WTC11 (cell line): ENCODE data around the gene GOLGA6L7. TPM values are rescaled to one million over a fixed set of nuclear protein-coding genes. Genes with fewer than 3 reads are reported as not detected.

ENCODE experiments used
- ATAC-seq: fragments of 200-7000 bp; cut with Tn5 transposase; 2 replicates; pipeline ENCODE4 v1.10.0; 2021; ENCODE audit warnings: mild to moderate bottlenecking, moderate library complexity
- CTCF ChIA-PET: fragments of 300-600 bp; sonication (Branson Sonifier 250); formaldehyde crosslinking; loops from one replicate; lab custom pipeline; 2021; ENCODE audit warnings: antibody characterized with exemption; lab: Charles Lee
- POLR2A ChIA-PET: fragments of 350-600 bp; sonication (Branson Sonifier 250); formaldehyde crosslinking; loops from one replicate; lab custom pipeline; 2021; ENCODE audit warnings: antibody characterized with exemption; lab: Charles Lee
- DNase-seq: peaks from one replicate; pipeline ENCODE4 v3.0.0; 2021; ENCODE audit warnings: low spot score
- H3K27ac Mint-ChIP-seq: 2 replicates; pipeline ENCODE4 v1.8.0; 2021; ENCODE audit warnings: mixed read lengths
- H3K27me3 Mint-ChIP-seq: 2 replicates; pipeline ENCODE4 v1.8.0; 2021; ENCODE audit warnings: low read depth, mild to moderate bottlenecking, moderate library complexity, mixed read lengths
- H3K36me3 Mint-ChIP-seq: 2 replicates; pipeline ENCODE4 v1.8.0; 2021; ENCODE audit warnings: mixed read lengths
- H3K4me1 Mint-ChIP-seq: 2 replicates; pipeline ENCODE4 v1.8.0; 2022; ENCODE audit warnings: mixed read lengths
- H3K4me3 Mint-ChIP-seq: 2 replicates; pipeline ENCODE4 v1.8.0; 2021; ENCODE audit warnings: mild to moderate bottlenecking, moderate library complexity, mixed read lengths
- H3K9me3 Mint-ChIP-seq: 2 replicates; pipeline ENCODE4 v1.8.0; 2021; ENCODE audit warnings: mixed read lengths
- ARID4B ChIP-seq: sonication (generic); formaldehyde crosslinking; IDR thresholded peaks from 2 replicates; pipeline ENCODE4 v1.8.0; 2023; ENCODE audit warnings: missing genetic modification reagents, mild to moderate bottlenecking, borderline replicate concordance
- ATF3 ChIP-seq: sonication (generic); formaldehyde crosslinking; conservative IDR thresholded peaks from 2 replicates; pipeline ENCODE4 v1.8.1; 2022; ENCODE audit warnings: mild to moderate bottlenecking, missing genetic modification reagents
- GRHL2 ChIP-seq: fragments of 250-450 bp; sonication (Bioruptor Pico); IDR thresholded peaks from 2 replicates; pipeline ENCODE4 v1.8.0; 2022; ENCODE audit warnings: mild to moderate bottlenecking, moderate library complexity; ENCODE audit not compliant: insufficient replicate concordance, severe bottlenecking
- JUN ChIP-seq: sonication (generic); formaldehyde crosslinking; IDR thresholded peaks from 2 replicates; pipeline ENCODE4 v1.8.0; 2023; ENCODE audit warnings: mild to moderate bottlenecking, missing genetic modification reagents
- NFYB ChIP-seq: sonication (generic); formaldehyde crosslinking; conservative IDR thresholded peaks from 2 replicates; pipeline ENCODE4 v1.8.0; 2022; ENCODE audit warnings: low read depth, missing genetic modification reagents
- USF2 ChIP-seq: sonication (generic); formaldehyde crosslinking; IDR thresholded peaks from 2 replicates; pipeline ENCODE4 v1.8.1; 2023; ENCODE audit warnings: mild to moderate bottlenecking, missing genetic modification reagents, moderate library complexity
- ZNF121 ChIP-seq: sonication (generic); formaldehyde crosslinking; IDR thresholded peaks from 2 replicates; pipeline ENCODE4 v1.8.0; 2023; ENCODE audit warnings: missing genetic modification reagents
- ZNF425 ChIP-seq: fragments of 250-450 bp; sonication (Bioruptor Pico); conservative IDR thresholded peaks from 2 replicates; pipeline ENCODE4 v1.9.0; 2021; ENCODE audit warnings: mild to moderate bottlenecking
- total RNA-seq: library from RNA; stranded (reverse); gene quantifications from 3 replicates; pipeline ENCODE4 v1.2.3, GENCODE V29; 2021
- TF ChIP-seq, protein P1 (sequence below): sonication (generic); formaldehyde crosslinking; IDR thresholded peaks from 2 replicates; pipeline ENCODE4 v1.8.0; 2022; ENCODE audit warnings: mild to moderate bottlenecking, missing genetic modification reagents
- TF ChIP-seq, protein P2 (sequence below): sonication (generic); formaldehyde crosslinking; IDR thresholded peaks from 2 replicates; pipeline ENCODE4 v1.8.0; 2022; ENCODE audit warnings: missing genetic modification reagents
- TF ChIP-seq, protein P3 (sequence below): fragments of 250-450 bp; sonication (Bioruptor Pico); IDR thresholded peaks from 2 replicates; pipeline ENCODE4 v1.9.0; 2021; ENCODE audit warnings: mild to moderate bottlenecking, borderline replicate concordance

Gene GOLGA6L7
- total RNA-seq, 1 experiment from 2014 or later = not detected

DNA sequence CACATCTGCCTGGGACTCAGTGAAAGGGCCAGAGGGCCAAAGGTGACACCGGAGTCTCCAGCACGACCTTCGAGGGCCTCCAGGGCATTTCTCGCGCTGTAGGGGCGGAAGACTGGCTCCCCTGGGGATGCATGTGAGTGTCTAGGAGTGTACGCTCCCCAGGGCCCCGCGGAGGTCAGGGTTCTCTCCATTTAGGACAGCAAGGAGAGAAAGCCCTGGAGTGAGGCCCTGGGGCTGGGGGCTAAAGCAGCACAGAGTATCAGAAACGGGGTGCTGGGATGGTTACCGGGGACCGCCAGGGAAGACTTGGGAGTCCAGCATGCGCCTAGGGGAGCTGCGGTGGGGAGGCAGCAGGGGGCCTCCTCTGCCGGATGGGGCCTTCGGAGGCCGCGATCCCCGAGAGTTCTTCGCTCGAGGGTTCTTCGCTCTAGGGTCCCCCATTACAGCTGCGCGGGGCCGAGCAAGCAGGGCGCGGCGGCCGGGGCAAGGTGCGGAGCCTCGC lies 36.7 kb upstream of the GOLGA6L7 start (continued):
- no peak for TF ChIP-seq ZNF425 (CRISPR knock-in tag)

DNA sequence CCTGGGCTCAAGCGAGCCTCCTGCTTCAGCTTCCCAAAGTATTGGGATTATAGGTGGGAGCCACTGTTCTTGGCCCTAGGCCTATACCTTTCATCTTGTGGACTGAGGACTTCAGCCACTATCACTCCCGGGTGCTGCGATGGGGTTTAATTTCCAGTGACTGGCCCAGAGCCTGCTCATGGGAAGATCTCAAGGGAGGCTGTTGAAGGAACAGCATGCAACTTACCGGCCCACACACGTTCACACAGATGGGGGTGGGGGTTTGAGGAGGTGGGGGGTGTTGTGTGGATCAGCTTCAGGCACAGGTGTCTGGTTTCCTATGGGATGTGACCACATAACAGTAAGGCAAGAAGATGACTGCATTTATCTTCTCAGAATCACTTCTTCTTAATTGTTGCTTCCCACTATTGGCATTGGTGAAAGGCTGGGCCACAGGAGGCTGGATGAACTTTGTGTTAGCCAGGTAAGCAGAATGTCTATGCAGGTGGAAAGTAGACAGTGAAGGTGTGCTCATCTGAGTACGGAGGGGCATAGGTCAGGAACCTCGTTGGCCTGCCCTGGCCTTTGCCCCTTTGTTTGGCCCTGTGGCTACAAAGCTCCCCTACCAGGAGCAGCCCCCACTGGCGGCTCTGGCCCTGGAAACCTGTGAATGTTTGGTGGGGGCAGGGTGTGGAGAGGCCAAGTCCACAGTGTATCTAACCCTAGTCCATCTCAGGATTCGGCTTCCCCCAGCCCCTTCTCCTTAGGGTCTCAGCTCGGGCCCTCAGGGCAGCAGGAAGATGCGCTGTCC lies 35.9 kb upstream of the GOLGA6L7 start:
- Mint-ChIP-seq H3K4me1 (peaks cover 9% of the 10 kb centered on the region), H3K27me3 (peaks cover 33% of the 10 kb centered on the region), H3K27ac (no peak overlapping the region), H3K36me3 (no peaks in the 10 kb centered on the region), H3K4me3 (peak overlapping the region; percentile 55), H3K9me3 (no peaks in the 10 kb centered on the region)
- TF ChIP-seq NFYB (no peak), JUN (no peak), ATF3 (CRISPR knock-in tag) (no peak), ZNF121 (CRISPR knock-in tag) (no peak), GRHL2 (CRISPR knock-in tag) (no peak), ARID4B (CRISPR knock-in tag) (no peak), USF2 (CRISPR knock-in tag) (no peak)
- TF ChIP-seq, protein P1, sequence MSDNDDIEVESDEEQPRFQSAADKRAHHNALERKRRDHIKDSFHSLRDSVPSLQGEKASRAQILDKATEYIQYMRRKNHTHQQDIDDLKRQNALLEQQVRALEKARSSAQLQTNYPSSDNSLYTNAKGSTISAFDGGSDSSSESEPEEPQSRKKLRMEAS (CRISPR knock-in tag) = no peak
- TF ChIP-seq, protein P2, sequence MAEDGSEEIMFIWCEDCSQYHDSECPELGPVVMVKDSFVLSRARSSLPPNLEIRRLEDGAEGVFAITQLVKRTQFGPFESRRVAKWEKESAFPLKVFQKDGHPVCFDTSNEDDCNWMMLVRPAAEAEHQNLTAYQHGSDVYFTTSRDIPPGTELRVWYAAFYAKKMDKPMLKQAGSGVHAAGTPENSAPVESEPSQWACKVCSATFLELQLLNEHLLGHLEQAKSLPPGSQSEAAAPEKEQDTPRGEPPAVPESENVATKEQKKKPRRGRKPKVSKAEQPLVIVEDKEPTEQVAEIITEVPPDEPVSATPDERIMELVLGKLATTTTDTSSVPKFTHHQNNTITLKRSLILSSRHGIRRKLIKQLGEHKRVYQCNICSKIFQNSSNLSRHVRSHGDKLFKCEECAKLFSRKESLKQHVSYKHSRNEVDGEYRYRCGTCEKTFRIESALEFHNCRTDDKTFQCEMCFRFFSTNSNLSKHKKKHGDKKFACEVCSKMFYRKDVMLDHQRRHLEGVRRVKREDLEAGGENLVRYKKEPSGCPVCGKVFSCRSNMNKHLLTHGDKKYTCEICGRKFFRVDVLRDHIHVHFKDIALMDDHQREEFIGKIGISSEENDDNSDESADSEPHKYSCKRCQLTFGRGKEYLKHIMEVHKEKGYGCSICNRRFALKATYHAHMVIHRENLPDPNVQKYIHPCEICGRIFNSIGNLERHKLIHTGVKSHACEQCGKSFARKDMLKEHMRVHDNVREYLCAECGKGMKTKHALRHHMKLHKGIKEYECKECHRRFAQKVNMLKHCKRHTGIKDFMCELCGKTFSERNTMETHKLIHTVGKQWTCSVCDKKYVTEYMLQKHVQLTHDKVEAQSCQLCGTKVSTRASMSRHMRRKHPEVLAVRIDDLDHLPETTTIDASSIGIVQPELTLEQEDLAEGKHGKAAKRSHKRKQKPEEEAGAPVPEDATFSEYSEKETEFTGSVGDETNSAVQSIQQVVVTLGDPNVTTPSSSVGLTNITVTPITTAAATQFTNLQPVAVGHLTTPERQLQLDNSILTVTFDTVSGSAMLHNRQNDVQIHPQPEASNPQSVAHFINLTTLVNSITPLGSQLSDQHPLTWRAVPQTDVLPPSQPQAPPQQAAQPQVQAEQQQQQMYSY (CRISPR knock-in tag) = no peak
- TF ChIP-seq, protein P3, sequence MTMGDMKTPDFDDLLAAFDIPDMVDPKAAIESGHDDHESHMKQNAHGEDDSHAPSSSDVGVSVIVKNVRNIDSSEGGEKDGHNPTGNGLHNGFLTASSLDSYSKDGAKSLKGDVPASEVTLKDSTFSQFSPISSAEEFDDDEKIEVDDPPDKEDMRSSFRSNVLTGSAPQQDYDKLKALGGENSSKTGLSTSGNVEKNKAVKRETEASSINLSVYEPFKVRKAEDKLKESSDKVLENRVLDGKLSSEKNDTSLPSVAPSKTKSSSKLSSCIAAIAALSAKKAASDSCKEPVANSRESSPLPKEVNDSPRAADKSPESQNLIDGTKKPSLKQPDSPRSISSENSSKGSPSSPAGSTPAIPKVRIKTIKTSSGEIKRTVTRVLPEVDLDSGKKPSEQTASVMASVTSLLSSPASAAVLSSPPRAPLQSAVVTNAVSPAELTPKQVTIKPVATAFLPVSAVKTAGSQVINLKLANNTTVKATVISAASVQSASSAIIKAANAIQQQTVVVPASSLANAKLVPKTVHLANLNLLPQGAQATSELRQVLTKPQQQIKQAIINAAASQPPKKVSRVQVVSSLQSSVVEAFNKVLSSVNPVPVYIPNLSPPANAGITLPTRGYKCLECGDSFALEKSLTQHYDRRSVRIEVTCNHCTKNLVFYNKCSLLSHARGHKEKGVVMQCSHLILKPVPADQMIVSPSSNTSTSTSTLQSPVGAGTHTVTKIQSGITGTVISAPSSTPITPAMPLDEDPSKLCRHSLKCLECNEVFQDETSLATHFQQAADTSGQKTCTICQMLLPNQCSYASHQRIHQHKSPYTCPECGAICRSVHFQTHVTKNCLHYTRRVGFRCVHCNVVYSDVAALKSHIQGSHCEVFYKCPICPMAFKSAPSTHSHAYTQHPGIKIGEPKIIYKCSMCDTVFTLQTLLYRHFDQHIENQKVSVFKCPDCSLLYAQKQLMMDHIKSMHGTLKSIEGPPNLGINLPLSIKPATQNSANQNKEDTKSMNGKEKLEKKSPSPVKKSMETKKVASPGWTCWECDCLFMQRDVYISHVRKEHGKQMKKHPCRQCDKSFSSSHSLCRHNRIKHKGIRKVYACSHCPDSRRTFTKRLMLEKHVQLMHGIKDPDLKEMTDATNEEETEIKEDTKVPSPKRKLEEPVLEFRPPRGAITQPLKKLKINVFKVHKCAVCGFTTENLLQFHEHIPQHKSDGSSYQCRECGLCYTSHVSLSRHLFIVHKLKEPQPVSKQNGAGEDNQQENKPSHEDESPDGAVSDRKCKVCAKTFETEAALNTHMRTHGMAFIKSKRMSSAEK (CRISPR knock-in tag) = no peak
- CTCF ChIA-PET = interaction anchor here (2.2 kb wide), 1 partner anchor 218 kb away, joined by 10 read pairs; no protein-coding TSS in a partner anchor
- ATAC-seq = no peak
- POLR2A ChIA-PET = no interaction called here
- DNase-seq = no peak
